ENCODE results near the gene DNAJC27. TPM values are rescaled to one million over a fixed set of nuclear protein-coding genes. Genes with fewer than 3 reads are reported as not detected.
"Not testable (repeated sequence)": the region's sequence is repeated elsewhere in the genome, so short reads cannot be mapped to it uniquely, and the experiment has no call there.

DNAJC27 gene
- total RNA-seq: 1 to 10 TPM; 3.3 to 4.1 TPM

GRCh38 chr2:24971536-24972314 is at the start of gene DNAJC27:
Gene DNAJC27 (minus strand): TSS chr2:24971955. CDS start chr2:24971904, 51 bp downstream.
- POLR2A ChIA-PET: no interaction called here
- CTCF ChIA-PET: interaction anchor here (1.0 kb wide), 1 partner anchor 159 kb away, joined by 3 read pairs; no protein-coding TSS in a partner anchor

DNA sequence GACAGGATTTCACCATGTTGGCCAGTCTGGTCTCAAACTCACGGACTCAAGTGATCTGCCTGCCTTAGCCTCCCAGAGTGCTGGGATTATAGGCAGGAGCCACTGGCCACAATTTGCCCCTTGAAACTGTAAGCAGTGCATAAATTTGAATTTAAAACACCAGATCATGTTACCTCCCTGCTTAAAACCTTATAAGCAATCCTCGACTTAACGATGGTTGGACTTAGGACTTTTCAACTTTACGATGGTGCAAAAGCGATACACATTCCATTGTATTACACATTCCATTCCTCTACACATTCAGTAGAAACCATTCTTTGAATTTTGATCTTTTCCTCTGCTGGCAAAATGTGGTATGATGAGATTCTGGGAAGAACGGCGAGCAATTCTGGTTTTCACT is 46.9 kb upstream of the DNAJC27 start:
- POLR2A ChIA-PET: no interaction called here
- CTCF ChIA-PET: no interaction called here

DNA sequence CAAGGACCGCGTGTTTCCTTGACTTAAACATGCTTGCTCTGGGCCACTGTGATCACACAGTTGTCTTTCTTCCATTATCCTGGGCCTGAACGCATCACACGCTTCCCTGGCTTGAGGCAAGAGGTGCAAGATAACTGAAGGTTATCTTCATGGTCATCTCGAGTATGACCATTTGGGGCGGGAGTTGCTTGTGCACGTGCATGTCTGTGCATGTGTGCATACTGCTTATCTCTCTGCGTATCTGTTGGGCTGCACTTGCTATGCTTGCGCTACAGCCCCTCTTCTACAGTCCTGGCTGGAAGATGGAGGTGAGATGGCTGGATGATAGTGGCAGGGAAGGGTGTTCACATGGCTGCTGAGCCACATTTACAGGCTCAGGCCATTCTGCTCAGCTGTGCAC is 42.9 kb upstream of the DNAJC27 start:
- POLR2A ChIA-PET: no interaction called here
- CTCF ChIA-PET: interaction anchor here (1.7 kb wide), 1 partner anchor 12 kb away, joined by 3 read pairs; no protein-coding TSS in a partner anchor

- POLR2A ChIA-PET: interaction anchor here (0.7 kb wide), 1 partner anchor 34 kb away, joined by 4 read pairs; no protein-coding TSS in a partner anchor
Measured at GRCh38 chr2:25011342-25011741, 39.6 kb upstream of the DNAJC27 start.

DNA sequence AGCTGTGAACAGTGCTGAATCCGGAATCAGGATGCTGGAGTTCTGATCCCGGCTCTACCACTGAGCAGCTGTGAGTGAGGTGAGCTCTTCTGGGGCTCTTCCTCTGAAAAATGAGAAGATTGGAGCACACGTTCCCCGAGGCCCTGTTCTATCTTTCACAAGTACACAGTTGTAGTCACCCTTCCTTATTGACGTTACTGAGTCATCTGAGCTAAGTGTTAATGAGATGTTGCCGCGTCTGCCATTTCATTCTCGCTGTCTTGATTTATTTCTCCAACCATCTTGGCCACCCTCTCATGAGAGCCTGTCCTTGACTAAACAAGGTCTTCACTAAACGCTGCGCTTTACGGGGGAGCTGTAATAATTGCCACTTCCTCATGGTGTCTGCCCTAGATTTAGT is 38.2 kb upstream of the DNAJC27 start:
- ChIA-PET CTCF (no interaction called here), POLR2A (no interaction called here)

More at GRCh38 chr2:25011342-25011741, 39.6 kb upstream of the DNAJC27 start:
- CTCF ChIA-PET: interaction anchor here (1.4 kb wide), 1 partner anchor 11 kb away, joined by 3 read pairs; no protein-coding TSS in a partner anchor

GRCh38 chr2:25002066-25002465 is 30.3 kb upstream of the DNAJC27 start:
- ChIA-PET CTCF (interaction anchor here (0.6 kb wide), 1 partner anchor 13 kb away, joined by 3 read pairs; no protein-coding TSS in a partner anchor), POLR2A (no interaction called here)

- CTCF ChIA-PET: no interaction called here
- POLR2A ChIA-PET: no interaction called here
Measured at GRCh38 chr2:25001325-25001637, 29.5 kb upstream of the DNAJC27 start.

DNA sequence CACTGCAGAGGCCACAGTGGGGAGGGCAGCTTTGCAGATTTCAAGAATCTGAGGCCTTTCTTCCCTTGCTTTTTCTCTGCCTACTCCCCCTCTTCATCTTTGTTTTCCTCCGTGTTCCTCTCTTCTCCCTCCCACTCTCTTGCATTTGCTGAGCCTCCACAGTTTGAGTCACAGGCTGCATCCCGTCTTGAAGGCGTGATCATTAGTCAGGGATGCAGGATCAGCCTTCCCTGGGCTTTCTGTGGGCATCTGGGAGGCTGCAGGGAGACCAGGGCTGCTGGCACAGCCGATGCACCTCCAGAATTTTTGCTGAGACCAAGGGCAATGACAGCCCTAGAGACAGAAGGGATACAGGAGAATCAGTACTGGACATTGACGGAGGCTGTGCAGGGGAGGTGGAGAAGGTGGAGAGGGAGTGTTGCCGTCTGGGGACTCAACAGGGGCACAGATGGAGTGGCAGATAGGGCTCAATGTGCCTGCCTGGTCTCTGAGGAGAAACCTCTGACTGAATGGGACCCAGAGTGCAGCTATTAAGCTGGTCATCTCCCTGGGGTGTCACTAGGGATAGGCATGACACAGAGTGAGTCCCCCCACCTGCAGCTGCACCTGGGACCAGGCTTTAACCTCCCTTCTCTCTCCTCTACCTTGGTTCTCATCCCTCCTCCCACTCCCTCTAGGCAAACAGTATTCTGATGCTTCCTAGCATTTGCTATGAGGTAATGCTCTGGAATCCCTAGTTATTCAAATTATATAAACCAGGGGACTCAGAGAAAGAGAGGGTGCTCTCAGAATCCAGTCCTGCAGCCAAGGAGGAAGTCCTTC is 29.0 kb upstream of the DNAJC27 start:
- ChIA-PET POLR2A (no interaction called here), CTCF (no interaction called here)

DNA sequence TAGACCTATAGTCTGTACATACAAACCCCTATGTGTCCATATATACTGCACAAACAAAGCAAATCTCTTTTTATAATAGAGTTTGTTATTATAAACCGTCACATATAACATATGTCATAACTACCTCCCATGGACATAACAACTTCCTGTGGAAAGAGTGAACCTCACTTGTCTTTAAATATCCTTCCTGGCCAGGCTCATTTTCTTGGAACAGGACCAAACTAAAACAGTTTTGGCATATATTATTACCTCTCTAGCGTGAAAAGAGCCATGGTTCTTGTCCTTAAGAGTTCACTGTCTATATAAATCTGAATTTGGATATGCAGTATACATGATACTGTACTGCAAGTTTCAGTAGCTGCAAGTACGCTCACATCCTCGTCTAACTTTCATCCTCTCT is 28.3 kb upstream of the DNAJC27 start:
- ChIA-PET POLR2A (no interaction called here), CTCF (no interaction called here)

DNA sequence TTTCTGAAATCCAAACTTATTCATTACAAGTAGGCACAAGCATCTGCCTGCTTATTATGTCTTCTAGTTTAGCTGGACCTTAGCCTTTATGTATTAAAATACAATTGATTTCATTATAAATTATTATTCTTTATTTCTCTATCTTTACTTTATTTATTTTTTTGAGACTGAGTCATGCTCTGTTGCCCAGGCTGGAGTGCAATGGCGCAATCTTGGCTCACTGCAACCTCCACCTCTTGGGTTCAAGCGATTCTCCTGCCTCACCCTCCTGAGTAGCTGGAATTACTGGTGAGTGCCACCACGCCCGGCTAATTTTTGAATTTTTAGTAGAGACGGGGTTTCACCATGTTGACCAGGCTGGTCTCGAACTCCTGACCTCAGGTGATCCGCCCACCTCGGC is 27.3 kb upstream of the DNAJC27 start:
- POLR2A ChIA-PET, CTCF ChIA-PET: not testable (repeated sequence)

DNA sequence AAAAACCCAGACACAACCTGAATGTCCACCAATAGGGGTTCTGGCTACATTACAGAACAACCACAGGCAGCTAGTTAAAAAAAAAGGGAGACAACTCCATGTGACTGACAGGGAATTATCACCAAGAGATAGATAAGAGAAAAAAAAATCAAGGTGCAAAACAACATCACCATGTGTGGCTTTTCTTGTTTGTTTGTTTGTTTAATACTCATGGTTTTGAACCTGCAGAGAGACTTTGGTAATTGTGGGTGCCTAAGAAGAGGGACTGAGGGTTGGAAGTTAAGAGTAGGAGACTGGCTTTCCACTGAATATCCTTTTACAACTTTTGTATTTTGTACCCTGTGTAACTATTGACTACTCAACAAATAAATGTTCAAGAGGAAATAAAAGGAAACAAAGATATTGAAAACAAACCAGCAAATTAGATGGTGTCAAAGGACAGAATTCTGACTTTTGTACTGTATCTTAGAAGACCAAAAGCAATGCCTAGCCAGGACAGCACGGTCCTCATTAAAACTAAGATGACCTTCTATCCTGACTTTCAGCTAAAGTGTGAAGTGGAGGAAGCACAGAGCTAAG is 22.5 kb upstream of the DNAJC27 start:
- POLR2A ChIA-PET: interaction anchor here (0.6 kb wide), 1 partner anchor 256 kb away, joined by 3 read pairs; no protein-coding TSS in a partner anchor

DNA sequence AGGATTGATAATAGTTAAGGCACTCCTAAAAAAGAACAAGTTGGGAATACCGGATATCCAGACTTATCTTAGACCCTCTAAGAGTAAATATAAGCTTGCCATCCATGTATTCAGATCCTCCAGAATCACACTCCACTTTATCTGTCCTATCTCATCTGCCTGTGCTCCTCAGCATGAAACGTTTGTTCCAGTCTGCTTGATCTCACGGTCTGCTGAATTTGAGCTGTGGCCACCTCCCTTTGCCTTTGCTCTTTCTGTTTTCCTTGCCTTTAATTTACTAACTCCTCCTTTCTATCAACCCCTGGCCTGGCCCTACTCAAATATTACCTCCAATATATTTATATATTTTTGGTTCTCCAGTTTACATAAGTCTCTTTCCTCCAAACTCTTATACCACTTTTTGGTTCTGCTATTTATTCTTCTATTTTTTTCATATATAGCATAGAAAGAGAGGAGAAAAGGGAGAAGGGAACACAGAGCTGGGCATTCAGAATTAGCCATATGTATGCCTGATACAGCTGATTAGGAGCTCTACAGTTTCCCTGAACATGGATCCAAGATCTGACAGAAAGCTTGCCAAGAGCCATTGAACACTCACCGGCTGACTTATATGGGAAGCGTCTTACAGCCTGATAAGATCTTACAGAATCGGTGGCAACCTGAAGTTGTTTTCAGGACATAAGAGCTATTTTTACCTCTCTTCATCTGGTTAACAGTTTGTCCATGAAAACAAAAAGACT is 21.8 kb upstream of the DNAJC27 start:
- CTCF ChIA-PET: interaction anchor here (1.4 kb wide), 1 partner anchor 18 kb away, joined by 5 read pairs; no protein-coding TSS in a partner anchor
- POLR2A ChIA-PET: interaction anchor here (0.6 kb wide), 1 partner anchor 256 kb away, joined by 3 read pairs; no protein-coding TSS in a partner anchor

More for the DNA sequence above, 22.5 kb upstream of the DNAJC27 start:
- CTCF ChIA-PET: interaction anchor here (0.6 to 1.4 kb wide), 2 partner anchors 14 to 19 kb away, joined by 3 to 5 read pairs; no protein-coding TSS in a partner anchor

DNA sequence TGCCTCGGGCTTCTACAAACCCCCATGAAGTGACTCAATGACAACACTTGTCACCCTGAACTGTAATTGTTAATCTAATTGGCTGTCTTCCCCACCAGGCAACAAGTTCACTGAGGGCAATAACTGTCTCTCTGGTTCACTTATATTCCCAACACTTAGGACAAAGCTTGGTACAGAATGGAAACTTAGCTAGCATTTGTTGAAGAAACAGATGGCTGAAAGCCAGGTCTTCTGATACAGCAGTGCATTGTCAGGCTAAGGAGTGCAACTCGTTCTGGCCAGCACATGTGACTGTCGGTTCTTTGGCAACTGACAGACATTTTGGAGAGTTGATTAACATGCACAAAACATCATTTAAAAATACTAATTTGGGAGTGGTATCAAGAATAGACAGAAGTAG is 14.6 kb upstream of the DNAJC27 start:
- CTCF ChIA-PET: no interaction called here
- POLR2A ChIA-PET: interaction anchor here (0.6 kb wide), 1 partner anchor 208 kb away, joined by 4 read pairs; no protein-coding TSS in a partner anchor

DNA sequence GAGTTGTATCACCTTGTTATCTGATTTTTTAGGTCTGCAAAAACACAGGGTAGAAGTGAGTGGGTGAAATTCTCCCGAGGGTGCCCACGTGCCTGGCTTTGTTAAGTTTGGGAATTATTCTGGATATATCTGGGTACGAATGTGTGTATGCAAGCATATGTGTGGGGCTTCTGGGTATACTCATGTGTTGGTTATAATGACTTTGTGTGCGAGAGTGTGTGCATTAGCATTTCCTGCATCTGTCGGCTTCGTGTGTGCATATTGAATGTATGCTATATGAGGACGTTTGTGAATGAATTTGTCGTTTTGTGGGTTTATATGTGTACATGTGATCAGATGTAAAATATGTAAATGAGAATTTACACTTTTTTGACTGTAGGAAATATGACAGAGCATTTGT is 13.8 kb upstream of the DNAJC27 start:
- CTCF ChIA-PET: no interaction called here
- POLR2A ChIA-PET: no interaction called here

DNA sequence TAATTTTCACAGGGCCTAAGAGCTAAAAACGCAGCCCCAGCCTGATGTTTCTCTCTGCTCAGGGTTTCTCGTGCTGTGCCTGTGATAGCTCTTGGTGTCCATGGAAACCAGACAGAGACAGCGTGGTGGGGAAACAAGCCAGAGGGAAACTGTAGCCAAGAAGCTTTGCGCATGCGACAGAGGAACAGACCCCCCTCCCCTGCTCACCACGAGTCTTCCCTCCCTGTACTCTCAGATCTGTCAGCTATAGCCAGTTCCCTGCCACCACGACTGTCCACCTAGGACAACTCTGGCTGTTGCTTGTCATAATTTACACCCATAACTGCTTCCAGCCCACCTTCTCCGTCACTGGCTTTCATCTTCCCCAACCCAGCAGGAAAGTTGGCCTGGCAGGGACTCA is 13.2 kb upstream of the DNAJC27 start:
- CTCF ChIA-PET: no interaction called here
- POLR2A ChIA-PET: no interaction called here

- POLR2A ChIA-PET: no interaction called here
- CTCF ChIA-PET: interaction anchor here (0.6 kb wide), 2 partner anchors 147 to 599 kb away, joined by 3 to 6 read pairs; no protein-coding TSS in a partner anchor
Measured at GRCh38 chr2:24981411-24982136, 9.8 kb upstream of the DNAJC27 start.

DNA sequence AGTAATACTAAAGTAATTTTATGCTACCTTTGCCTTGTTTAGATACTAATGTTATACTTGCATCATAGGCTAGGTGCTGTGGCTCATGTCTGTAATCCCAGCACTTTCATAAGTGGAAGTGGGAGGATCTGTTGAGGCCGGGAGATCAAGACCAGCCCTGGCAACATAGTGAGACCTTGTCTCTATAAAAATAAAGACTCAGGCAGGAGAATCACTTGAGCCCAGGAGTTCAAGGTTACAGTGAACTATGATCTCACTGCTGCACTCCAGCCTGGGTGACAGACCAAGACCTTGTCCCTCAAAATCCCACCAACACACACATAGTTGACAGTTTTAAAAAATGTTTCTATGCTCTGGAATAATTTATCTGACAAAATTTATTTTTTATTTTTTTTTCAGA is 6.9 kb upstream of the DNAJC27 start:
- CTCF ChIA-PET: no interaction called here
- POLR2A ChIA-PET: no interaction called here

DNA sequence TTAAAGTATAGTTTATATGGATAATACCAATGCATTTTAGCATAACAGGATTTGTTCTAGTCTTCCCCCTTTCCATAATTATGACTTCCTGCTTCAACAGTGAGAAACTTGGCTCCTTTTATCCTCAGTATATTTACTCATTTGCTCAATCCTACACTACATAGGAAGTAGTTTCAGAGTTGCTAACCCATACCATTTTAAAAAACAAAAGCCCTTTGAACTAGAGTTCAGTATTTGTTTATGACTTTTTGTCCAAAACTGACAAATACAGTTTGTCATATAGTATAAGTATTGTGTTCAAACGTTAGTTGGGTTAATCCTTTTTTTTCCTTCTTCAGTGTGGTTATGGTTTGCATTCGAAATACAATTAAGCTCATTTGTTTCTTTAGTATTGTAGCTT is 5.9 kb upstream of the DNAJC27 start:
- ChIA-PET POLR2A (no interaction called here), CTCF (interaction anchor here (1.3 kb wide), 1 partner anchor 11 kb away, joined by 3 read pairs; no protein-coding TSS in a partner anchor)

DNA sequence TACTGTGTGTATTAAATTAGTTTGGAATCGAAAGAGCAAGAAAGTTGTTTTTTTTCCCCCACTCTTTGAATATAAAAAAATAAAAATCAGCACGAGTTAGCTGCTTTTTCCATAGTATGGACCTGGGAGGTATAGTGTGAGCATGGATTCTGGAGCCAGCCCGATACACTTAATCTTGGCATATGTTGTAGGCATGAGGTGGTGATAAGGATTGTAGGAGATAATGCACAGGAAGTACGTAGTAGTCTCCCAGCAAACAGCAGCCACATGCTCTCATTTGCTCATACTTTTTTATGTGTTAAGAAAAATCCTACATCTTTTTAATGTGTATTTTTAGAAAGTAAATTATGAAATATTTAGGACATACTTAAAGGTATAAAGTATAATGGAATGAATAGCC is 2.1 kb upstream of the DNAJC27 start:
- CTCF ChIA-PET: interaction anchor here (1.0 to 1.4 kb wide), 3 partner anchors 156 to 242 kb away, joined by 3 to 5 read pairs (median 4); no protein-coding TSS in a partner anchor
- POLR2A ChIA-PET: no interaction called here

All from activated CD8-positive, alpha-beta memory T cell treated with anti-CD3 and anti-CD28 coated beads for 36 hours (primary cell).